Measurements from ENCODE around the gene CAB39L. TPM values are rescaled to one million over a fixed set of nuclear protein-coding genes. Genes with fewer than 3 reads are reported as not detected.

Gene CAB39L
- total and polyA plus RNA-seq, 9 of the 15 experiments (the other 6 are each of a cell fraction or from before 2014, with no cell fraction given): 1.1 to 4.2 (median 2.6) TPM

DNA sequence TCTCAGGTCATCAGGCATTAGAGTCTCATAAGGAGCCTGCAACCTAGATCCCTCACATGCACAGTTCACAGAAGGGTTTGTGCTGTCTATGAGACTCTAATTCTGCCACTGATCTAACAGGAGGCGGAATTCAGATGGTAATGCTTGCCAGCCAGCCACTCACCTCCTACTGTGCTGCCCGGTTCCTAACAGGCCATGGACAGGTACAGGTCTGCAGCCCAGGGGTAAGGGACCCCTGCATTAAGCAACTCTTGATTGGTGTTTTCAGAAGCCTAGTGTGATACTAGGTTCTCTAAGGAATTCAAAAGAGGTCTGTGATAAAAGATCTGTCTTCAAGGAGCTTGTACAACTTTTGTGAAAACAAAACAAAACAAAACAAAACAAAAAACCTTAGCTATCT lies 31.1 kb downstream of the CAB39L start:
- H4K20me1 ChIP-seq (replicated peaks; ENCODE audit: control insufficient read depth, insufficient read depth, low read length): no peaks in the 10 kb centered on the region
- no peaks in the 10 kb centered on the region for H3K36me3 ChIP-seq (ENCODE audit: control insufficient read depth, insufficient read depth, low read length)
- no peaks in the 10 kb centered on the region for H3K79me2 ChIP-seq (ENCODE audit: control insufficient read depth, insufficient read depth, low read length)
- H3K9me3 ChIP-seq (replicated peaks; ENCODE audit: control insufficient read depth, insufficient read depth, low read depth, low read length): no peaks in the 10 kb centered on the region
- no peak overlapping the region for H3K4me3 ChIP-seq
- no peak overlapping the region for H3K4me2 ChIP-seq (ENCODE audit: insufficient read depth, low read length)
- no TSS peak for BruUV-seq (replicated peaks)
- H3K27ac ChIP-seq (ENCODE audit: extremely low read depth, low read depth, low read length): no peak overlapping the region
- H3K27me3 ChIP-seq (ENCODE audit: control insufficient read depth in 2 of 2, insufficient read depth in 2 of 2, low read length in 2 of 2): no peaks in the 10 kb centered on the region
- no peak overlapping the region for H3K9ac ChIP-seq (ENCODE audit: insufficient read depth in 1 of 2, low read depth in 2 of 2, low read length in 2 of 2)
- in situ Hi-C loops (cut with MboI): no loop called here
- ATAC-seq: no peak
- no peaks in the 10 kb centered on the region for H3K4me1 ChIP-seq (replicated peaks in 1 of 2; ENCODE audit: control insufficient read depth in 2 of 2, insufficient read depth in 2 of 2, low read length in 2 of 2)
- H3K9me1 ChIP-seq (ENCODE audit: control insufficient read depth, insufficient read depth, low read length): no peaks in the 10 kb centered on the region
- ChIA-PET CTCF (ENCODE audit: low intra/inter-chr PET ratio) (no interaction called here), POLR2A (no interaction called here)
- intact Hi-C loops (cut with micrococcal nuclease): loop anchor here (10.0 kb wide), 1 partner anchor 68 kb away; no protein-coding TSS in a partner anchor
- DNase-seq (ENCODE audit: extremely low read depth in 1 of 4, low spot score in 3 of 4): no peak
- no peak for FAIRE-seq
- no peak overlapping the region for H2AFZ ChIP-seq (ENCODE audit: low read depth, low read length)
- WGBS (ENCODE audit: insufficient coverage, low coverage, missing lambda C conversion rate): 71% methylated on average over 2 of the region's 2 CpGs
- TF ChIP-seq, protein P1, sequence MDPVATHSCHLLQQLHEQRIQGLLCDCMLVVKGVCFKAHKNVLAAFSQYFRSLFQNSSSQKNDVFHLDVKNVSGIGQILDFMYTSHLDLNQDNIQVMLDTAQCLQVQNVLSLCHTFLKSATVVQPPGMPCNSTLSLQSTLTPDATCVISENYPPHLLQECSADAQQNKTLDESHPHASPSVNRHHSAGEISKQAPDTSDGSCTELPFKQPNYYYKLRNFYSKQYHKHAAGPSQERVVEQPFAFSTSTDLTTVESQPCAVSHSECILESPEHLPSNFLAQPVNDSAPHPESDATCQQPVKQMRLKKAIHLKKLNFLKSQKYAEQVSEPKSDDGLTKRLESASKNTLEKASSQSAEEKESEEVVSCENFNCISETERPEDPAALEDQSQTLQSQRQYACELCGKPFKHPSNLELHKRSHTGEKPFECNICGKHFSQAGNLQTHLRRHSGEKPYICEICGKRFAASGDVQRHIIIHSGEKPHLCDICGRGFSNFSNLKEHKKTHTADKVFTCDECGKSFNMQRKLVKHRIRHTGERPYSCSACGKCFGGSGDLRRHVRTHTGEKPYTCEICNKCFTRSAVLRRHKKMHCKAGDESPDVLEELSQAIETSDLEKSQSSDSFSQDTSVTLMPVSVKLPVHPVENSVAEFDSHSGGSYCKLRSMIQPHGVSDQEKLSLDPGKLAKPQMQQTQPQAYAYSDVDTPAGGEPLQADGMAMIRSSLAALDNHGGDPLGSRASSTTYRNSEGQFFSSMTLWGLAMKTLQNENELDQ (CRISPR knock-in tag; IDR thresholded peaks at IDR 0.05; ENCODE audit: borderline replicate concordance): no peak
- TF ChIP-seq, protein P2, sequence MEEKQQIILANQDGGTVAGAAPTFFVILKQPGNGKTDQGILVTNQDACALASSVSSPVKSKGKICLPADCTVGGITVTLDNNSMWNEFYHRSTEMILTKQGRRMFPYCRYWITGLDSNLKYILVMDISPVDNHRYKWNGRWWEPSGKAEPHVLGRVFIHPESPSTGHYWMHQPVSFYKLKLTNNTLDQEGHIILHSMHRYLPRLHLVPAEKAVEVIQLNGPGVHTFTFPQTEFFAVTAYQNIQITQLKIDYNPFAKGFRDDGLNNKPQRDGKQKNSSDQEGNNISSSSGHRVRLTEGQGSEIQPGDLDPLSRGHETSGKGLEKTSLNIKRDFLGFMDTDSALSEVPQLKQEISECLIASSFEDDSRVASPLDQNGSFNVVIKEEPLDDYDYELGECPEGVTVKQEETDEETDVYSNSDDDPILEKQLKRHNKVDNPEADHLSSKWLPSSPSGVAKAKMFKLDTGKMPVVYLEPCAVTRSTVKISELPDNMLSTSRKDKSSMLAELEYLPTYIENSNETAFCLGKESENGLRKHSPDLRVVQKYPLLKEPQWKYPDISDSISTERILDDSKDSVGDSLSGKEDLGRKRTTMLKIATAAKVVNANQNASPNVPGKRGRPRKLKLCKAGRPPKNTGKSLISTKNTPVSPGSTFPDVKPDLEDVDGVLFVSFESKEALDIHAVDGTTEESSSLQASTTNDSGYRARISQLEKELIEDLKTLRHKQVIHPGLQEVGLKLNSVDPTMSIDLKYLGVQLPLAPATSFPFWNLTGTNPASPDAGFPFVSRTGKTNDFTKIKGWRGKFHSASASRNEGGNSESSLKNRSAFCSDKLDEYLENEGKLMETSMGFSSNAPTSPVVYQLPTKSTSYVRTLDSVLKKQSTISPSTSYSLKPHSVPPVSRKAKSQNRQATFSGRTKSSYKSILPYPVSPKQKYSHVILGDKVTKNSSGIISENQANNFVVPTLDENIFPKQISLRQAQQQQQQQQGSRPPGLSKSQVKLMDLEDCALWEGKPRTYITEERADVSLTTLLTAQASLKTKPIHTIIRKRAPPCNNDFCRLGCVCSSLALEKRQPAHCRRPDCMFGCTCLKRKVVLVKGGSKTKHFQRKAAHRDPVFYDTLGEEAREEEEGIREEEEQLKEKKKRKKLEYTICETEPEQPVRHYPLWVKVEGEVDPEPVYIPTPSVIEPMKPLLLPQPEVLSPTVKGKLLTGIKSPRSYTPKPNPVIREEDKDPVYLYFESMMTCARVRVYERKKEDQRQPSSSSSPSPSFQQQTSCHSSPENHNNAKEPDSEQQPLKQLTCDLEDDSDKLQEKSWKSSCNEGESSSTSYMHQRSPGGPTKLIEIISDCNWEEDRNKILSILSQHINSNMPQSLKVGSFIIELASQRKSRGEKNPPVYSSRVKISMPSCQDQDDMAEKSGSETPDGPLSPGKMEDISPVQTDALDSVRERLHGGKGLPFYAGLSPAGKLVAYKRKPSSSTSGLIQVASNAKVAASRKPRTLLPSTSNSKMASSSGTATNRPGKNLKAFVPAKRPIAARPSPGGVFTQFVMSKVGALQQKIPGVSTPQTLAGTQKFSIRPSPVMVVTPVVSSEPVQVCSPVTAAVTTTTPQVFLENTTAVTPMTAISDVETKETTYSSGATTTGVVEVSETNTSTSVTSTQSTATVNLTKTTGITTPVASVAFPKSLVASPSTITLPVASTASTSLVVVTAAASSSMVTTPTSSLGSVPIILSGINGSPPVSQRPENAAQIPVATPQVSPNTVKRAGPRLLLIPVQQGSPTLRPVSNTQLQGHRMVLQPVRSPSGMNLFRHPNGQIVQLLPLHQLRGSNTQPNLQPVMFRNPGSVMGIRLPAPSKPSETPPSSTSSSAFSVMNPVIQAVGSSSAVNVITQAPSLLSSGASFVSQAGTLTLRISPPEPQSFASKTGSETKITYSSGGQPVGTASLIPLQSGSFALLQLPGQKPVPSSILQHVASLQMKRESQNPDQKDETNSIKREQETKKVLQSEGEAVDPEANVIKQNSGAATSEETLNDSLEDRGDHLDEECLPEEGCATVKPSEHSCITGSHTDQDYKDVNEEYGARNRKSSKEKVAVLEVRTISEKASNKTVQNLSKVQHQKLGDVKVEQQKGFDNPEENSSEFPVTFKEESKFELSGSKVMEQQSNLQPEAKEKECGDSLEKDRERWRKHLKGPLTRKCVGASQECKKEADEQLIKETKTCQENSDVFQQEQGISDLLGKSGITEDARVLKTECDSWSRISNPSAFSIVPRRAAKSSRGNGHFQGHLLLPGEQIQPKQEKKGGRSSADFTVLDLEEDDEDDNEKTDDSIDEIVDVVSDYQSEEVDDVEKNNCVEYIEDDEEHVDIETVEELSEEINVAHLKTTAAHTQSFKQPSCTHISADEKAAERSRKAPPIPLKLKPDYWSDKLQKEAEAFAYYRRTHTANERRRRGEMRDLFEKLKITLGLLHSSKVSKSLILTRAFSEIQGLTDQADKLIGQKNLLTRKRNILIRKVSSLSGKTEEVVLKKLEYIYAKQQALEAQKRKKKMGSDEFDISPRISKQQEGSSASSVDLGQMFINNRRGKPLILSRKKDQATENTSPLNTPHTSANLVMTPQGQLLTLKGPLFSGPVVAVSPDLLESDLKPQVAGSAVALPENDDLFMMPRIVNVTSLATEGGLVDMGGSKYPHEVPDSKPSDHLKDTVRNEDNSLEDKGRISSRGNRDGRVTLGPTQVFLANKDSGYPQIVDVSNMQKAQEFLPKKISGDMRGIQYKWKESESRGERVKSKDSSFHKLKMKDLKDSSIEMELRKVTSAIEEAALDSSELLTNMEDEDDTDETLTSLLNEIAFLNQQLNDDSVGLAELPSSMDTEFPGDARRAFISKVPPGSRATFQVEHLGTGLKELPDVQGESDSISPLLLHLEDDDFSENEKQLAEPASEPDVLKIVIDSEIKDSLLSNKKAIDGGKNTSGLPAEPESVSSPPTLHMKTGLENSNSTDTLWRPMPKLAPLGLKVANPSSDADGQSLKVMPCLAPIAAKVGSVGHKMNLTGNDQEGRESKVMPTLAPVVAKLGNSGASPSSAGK (IDR thresholded peaks at IDR 0.05): no peak
- TF ChIP-seq EP300 (IDR thresholded peaks at IDR 0.05; ENCODE audit: low read length): no peak
- TF ChIP-seq, protein P3, sequence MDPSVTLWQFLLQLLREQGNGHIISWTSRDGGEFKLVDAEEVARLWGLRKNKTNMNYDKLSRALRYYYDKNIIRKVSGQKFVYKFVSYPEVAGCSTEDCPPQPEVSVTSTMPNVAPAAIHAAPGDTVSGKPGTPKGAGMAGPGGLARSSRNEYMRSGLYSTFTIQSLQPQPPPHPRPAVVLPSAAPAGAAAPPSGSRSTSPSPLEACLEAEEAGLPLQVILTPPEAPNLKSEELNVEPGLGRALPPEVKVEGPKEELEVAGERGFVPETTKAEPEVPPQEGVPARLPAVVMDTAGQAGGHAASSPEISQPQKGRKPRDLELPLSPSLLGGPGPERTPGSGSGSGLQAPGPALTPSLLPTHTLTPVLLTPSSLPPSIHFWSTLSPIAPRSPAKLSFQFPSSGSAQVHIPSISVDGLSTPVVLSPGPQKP (CRISPR knock-in tag; IDR thresholded peaks at IDR 0.05): no peak

Data from K562 (cell line).